HepG2 (cell line): ENCODE measurements around the gene MED13. TPM values are rescaled to one million over a fixed set of nuclear protein-coding genes. Genes with fewer than 3 reads are reported as not detected.

ENCODE experiments used
- ATAC-seq: fragments of 200-7000 bp; cut with Tn5 transposase; 3 replicates; pipeline ENCODE4 v1.9.1; 2020; ENCODE audit warnings: mild to moderate bottlenecking, moderate library complexity
- BruUV-seq: library from RNA; stranded (reverse); fragments of 400-500 nt; replicated peaks from 2 replicates; lab custom pipeline; 2021; lab: Mats Ljungman, UMichigan
- CTCF ChIA-PET: fragments of 300-600 bp; formaldehyde crosslinking; extraction: SDS; loops from one replicate; lab custom pipeline; 2021; ENCODE audit warnings: low total read pairs, inconsistent platforms, low intra/inter-chr PET ratio; lab: Yijun Ruan, JAX
- POLR2A ChIA-PET: fragments of 350-600 bp; sonication (Branson Sonifier 250); formaldehyde crosslinking; loops from one replicate; lab custom pipeline; 2020; ENCODE audit warnings: antibody characterized with exemption, inconsistent platforms; lab: Yijun Ruan, JAX
- DNase-seq: peaks from one replicate; pipeline ENCODE4 v3.0.0-alpha.2; 2015; ENCODE audit warnings: low spot score
- FAIRE-seq: peaks from 3 replicates; lab custom pipeline; 2011; peaks lifted over from hg19 to GRCh38; lab: Jason Lieb, UNC
- H2AFZ ChIP-seq: one replicate; pipeline ENCODE4 v1.6.1; 2011; ENCODE audit warnings: low read length, inconsistent platforms
- H3K27ac ChIP-seq: fragments of 300-600 bp; 3 replicates; pipeline ENCODE4 v1.8.0; 2011; ENCODE audit warnings: mixed run types, mild to moderate bottlenecking, mixed read lengths, low read length, inconsistent platforms; ENCODE audit not compliant: insufficient read depth; ENCODE audit errors: extremely low read length
- H3K27me3 ChIP-seq, 2 experiments: fragments of 200-600 bp in 1 of 2; 2 replicates in 1 of 2; 3 replicates in 1 of 2; pipeline versions ENCODE4 v1.6.0 to v1.8.0; 2011; ENCODE audit warnings: low read length in 2 of 2, mild to moderate bottlenecking in 2 of 2, moderate library complexity in 2 of 2, inconsistent platforms in 1 of 2; ENCODE audit not compliant: insufficient read depth in 2 of 2, control insufficient read depth in 1 of 2
- H3K36me3 ChIP-seq, 2 experiments: fragments of 200-600 bp in 1 of 2; replicated peaks in 1 of 2; 2 replicates in 1 of 2; 3 replicates in 1 of 2; pipeline versions ENCODE4 v1.5.1 to v1.8.0; 2011; ENCODE audit warnings: low read length in 2 of 2, inconsistent platforms in 1 of 2; ENCODE audit not compliant: insufficient read depth in 2 of 2, control insufficient read depth in 1 of 2
- H3K4me1 ChIP-seq: 2 replicates; pipeline ENCODE4 v1.5.1; 2012; ENCODE audit warnings: low read length, inconsistent platforms; ENCODE audit not compliant: insufficient read depth
- H3K4me2 ChIP-seq: 2 replicates; pipeline ENCODE4 v1.6.0; 2011; ENCODE audit warnings: low read depth, low read length, inconsistent platforms
- H3K4me3 ChIP-seq, 3 experiments: fragments of 200-600 bp in 1 of 3; sonication (generic), shearing (Covaris generic) in 1 of 3; replicated peaks in 1 of 3; 2 replicates each; pipeline ENCODE4 v1.5.1; 2011 to 2016; ENCODE audit warnings: low read length in 3 of 3, inconsistent platforms in 2 of 3, low read depth in 2 of 3, mild to moderate bottlenecking in 2 of 3, control low read depth in 1 of 3, mixed read lengths in 1 of 3; ENCODE audit not compliant: insufficient read depth in 1 of 3
- H3K79me2 ChIP-seq: one replicate; pipeline ENCODE4 v1.6.1; 2011; ENCODE audit warnings: low read length, inconsistent platforms; ENCODE audit not compliant: insufficient read depth
- H3K9ac ChIP-seq: 2 replicates; pipeline ENCODE4 v1.6.0; 2011; ENCODE audit warnings: mild to moderate bottlenecking, low read depth, low read length, inconsistent platforms; ENCODE audit not compliant: insufficient read depth
- H3K9me3 ChIP-seq: 2 replicates; pipeline ENCODE4 v1.5.1; 2012; ENCODE audit warnings: mild to moderate bottlenecking, low read length
- H4K20me1 ChIP-seq: 2 replicates; pipeline ENCODE4 v1.6.0; 2011; ENCODE audit warnings: inconsistent platforms, mild to moderate bottlenecking, low read length, moderate library complexity; ENCODE audit not compliant: insufficient read depth
- ARNT ChIP-seq: fragments of 450-650 bp; IDR thresholded peaks from 2 replicates; pipeline ENCODE4 v1.6.1; 2017
- CREB1 ChIP-seq, 2 experiments: fragments of 450-650 bp in 1 of 2; IDR thresholded peaks; 2 replicates each; pipeline ENCODE4 v1.6.1; 2016 to 2017; ENCODE audit warnings: control low read depth in 1 of 2, mild to moderate bottlenecking in 1 of 2, missing compliant biosample characterization in 1 of 2, missing genetic modification characterization in 1 of 2
- GATAD2A ChIP-seq: IDR thresholded peaks from 2 replicates; pipeline ENCODE4 v1.6.1; 2016
- HOXD1 ChIP-seq: sonication (generic); formaldehyde crosslinking; IDR thresholded peaks from 2 replicates; pipeline ENCODE4 v1.5.0; 2020; ENCODE audit warnings: missing genetic modification reagents
- KLF15 ChIP-seq: sonication (generic); formaldehyde crosslinking; IDR thresholded peaks from 2 replicates; pipeline ENCODE4 v1.8.1; 2023; ENCODE audit warnings: borderline replicate concordance, mild to moderate bottlenecking, inconsistent platforms, missing genetic modification reagents, mixed read lengths
- MAFG ChIP-seq: sonication (generic); formaldehyde crosslinking; IDR thresholded peaks from 2 replicates; pipeline ENCODE4 v1.5.1; 2020; ENCODE audit warnings: mild to moderate bottlenecking, missing genetic modification reagents
- NONO ChIP-seq, 2 experiments: fragments of 450-650 bp in 1 of 2; sonication (generic) in 1 of 2; formaldehyde crosslinking in 1 of 2; IDR thresholded peaks in 1 of 2; conservative IDR thresholded peaks in 1 of 2; 2 replicates each; pipeline versions ENCODE4 v1.6.1 to v1.8.0; 2017 to 2022; ENCODE audit warnings: mild to moderate bottlenecking in 1 of 2, missing genetic modification reagents in 1 of 2, moderate library complexity in 1 of 2
- SIX1 ChIP-seq: sonication (generic); formaldehyde crosslinking; IDR thresholded peaks from 2 replicates; pipeline ENCODE4 v1.4.0; 2020; ENCODE audit warnings: missing genetic modification reagents, borderline replicate concordance
- TMF1 ChIP-seq: sonication (generic); formaldehyde crosslinking; IDR thresholded peaks from 2 replicates; pipeline ENCODE4 v1.8.1; 2022; ENCODE audit warnings: low read depth, missing genetic modification reagents
- ZMYM4 ChIP-seq: sonication (generic); formaldehyde crosslinking; IDR thresholded peaks from 2 replicates; pipeline ENCODE4 v1.8.1; 2023; ENCODE audit warnings: mild to moderate bottlenecking, missing genetic modification reagents
- ZNF124 ChIP-seq: sonication (generic); formaldehyde crosslinking; IDR thresholded peaks from 2 replicates; pipeline ENCODE4 v1.4.0; 2020; ENCODE audit warnings: missing genetic modification reagents
- ZNF160 ChIP-seq: sonication (generic); formaldehyde crosslinking; IDR thresholded peaks from 2 replicates; pipeline ENCODE4 v1.8.0; 2022; ENCODE audit warnings: mild to moderate bottlenecking, inconsistent platforms, missing genetic modification reagents
- ZNF761 ChIP-seq: sonication (generic); formaldehyde crosslinking; conservative IDR thresholded peaks from 2 replicates; pipeline ENCODE4 v1.4.0; 2020; ENCODE audit warnings: mild to moderate bottlenecking, missing genetic modification reagents
- ZNF816 ChIP-seq: sonication (generic); formaldehyde crosslinking; IDR thresholded peaks from 2 replicates; pipeline ENCODE4 v1.8.0; 2022; ENCODE audit warnings: missing genetic modification reagents, mild to moderate bottlenecking, borderline replicate concordance
- WGBS: methylation state at CpG from one replicate; pipeline ENCODE4 v1.1.6; 2017; ENCODE audit warnings: low lambda C conversion rate; 5-methylcytosine and 5-hydroxymethylcytosine counted together
- in situ Hi-C: cut with HindIII; loops from 2 replicates; pipeline ENCODE4 v1.10.0; 2017; ENCODE audit warnings: low pct_unique_long_range_greater_than_20kb; ENCODE audit not compliant: extremely low pct_ligation_motif_present
- intact Hi-C: fragments of 100-400 bp; cut with micrococcal nuclease; formaldehyde crosslinking; loops from one replicate; pipeline ENCODE4 v1.10.0; 2022; ENCODE audit not compliant: unreplicated experiment
- polyA plus RNA-seq, 8 experiments: library from polyadenylated mRNA; depleted of rRNA in 3 of 8; stranded (reverse) in 7 of 8; unstranded in 1 of 8; fragments of >200 nt; fragmentation: Illumina TruSeq in 4 of 8; extraction: Trizol in 4 of 8; gene quantifications; 2 replicates each; pipeline versions ENCODE4 v1.2.1 to v1.2.3, GENCODE V29; 2011 to 2016; ENCODE audit warnings: low read depth in 4 of 8, missing spikeins in 1 of 8, mixed read lengths in 1 of 8; ENCODE audit not compliant: insufficient read depth in 1 of 8
- total RNA-seq, 5 experiments: library from RNA; depleted of rRNA; stranded (reverse); fragments of >200 nt; fragmentation: Illumina TruSeq; extraction: Trizol; gene quantifications; 2 replicates each; pipeline ENCODE4 v1.2.3, GENCODE V29; 2016; ENCODE audit warnings: low read depth in 1 of 5
- TF ChIP-seq, protein P1 (sequence below): sonication (generic); formaldehyde crosslinking; IDR thresholded peaks from 2 replicates; pipeline ENCODE4 v1.8.0; 2022; ENCODE audit warnings: mild to moderate bottlenecking, missing genetic modification reagents, moderate library complexity

Gene MED13
- total and polyA plus RNA-seq, 2 of the 13 experiments (the other 11 are each of a cell fraction or from before 2014, with no cell fraction given): 27.4 to 69.1 TPM

- TF ChIP-seq ZNF124 (CRISPR knock-in tag): peak; percentile 65; the same call in 1 of the 2 replicates
- no peak for TF ChIP-seq ZNF816 (CRISPR knock-in tag)
- peak; percentile 42; the same call in 1 of the 2 replicates for TF ChIP-seq ZNF160
- TF ChIP-seq SIX1 (CRISPR knock-in tag): peak; percentile 77; the same call in 1 of the 2 replicates
- TF ChIP-seq MAFG: no peak
- TF ChIP-seq ARNT: no peak
- TF ChIP-seq GATAD2A: peak; percentile 98
- TF ChIP-seq TMF1 (CRISPR knock-in tag): peak; percentile 85; the same call in 1 of the 2 replicates
- peak; percentile 92 for TF ChIP-seq ZMYM4
- peak; percentile 96 for TF ChIP-seq HOXD1
- no peak for TF ChIP-seq CREB1 (IDR thresholded peaks at IDR 0.05)
- peak; percentile 69 for TF ChIP-seq CREB1 (CRISPR knock-in tag; IDR thresholded peaks at IDR 0.05)
- no peak for TF ChIP-seq NONO (IDR thresholded peaks at IDR 0.05)
- TF ChIP-seq NONO (CRISPR knock-in tag; conservative IDR thresholded peaks at IDR 0.05): peak; percentile 80
- 0 out of 2 replicates have a peak, but pooled peaks have one; percentile 33 for TF ChIP-seq ZNF761 (CRISPR knock-in tag)
Measured at GRCh38 chr17:62090021-62090824, 25.1 kb upstream of the MED13 start (continued).

DNA sequence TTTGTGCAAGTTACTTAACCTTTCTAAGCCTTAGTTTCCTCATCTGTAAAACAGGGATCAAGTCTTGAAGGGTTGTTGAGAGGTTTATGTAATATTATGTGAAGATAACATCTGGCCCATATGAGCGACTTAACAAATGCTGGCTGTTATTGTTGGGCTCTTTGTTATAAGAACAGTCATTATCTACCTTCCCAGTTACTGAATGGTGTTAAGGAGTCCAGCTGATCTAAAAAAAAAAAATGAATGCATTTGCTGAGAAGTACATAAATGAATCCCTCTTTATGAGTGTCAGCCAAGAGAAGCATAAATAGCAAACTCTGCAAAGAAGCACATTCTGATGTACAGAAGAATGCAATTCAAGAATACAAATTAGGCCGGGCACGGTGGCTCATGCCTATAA lies 24.3 kb upstream of the MED13 start:
- WGBS: 93% methylated on average over 3 of the region's 3 CpGs
- in situ Hi-C loops: no loop called here
- POLR2A ChIA-PET: interaction anchor here (1.3 to 4.0 kb wide), 3 partner anchors 12 to 24 kb away, joined by 4 to 35 read pairs (median 6); partner anchors contain the start of gene MED13
- Histone ChIP-seq H3K9ac (no peak overlapping the region), H3K79me2 (no peaks in the 10 kb centered on the region), H3K36me3 (no peaks in the 10 kb centered on the region), H3K9me3 (no peaks in the 10 kb centered on the region), H2AFZ (no peak overlapping the region), H3K27me3 (no peaks in the 10 kb centered on the region), H3K27ac (peak overlapping the region; percentile 65), H3K4me3 (no peak overlapping the region), H3K4me1 (peaks cover 96% of the 10 kb centered on the region), H4K20me1 (no peaks in the 10 kb centered on the region), H3K4me2 (no peak overlapping the region)
- no peak for TF ChIP-seq KLF15 (CRISPR knock-in tag)
- TF ChIP-seq, protein P1, sequence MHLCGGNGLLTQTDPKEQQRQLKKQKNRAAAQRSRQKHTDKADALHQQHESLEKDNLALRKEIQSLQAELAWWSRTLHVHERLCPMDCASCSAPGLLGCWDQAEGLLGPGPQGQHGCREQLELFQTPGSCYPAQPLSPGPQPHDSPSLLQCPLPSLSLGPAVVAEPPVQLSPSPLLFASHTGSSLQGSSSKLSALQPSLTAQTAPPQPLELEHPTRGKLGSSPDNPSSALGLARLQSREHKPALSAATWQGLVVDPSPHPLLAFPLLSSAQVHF: 0 out of 2 replicates have a peak, but pooled peaks have one; percentile 3
- CTCF ChIA-PET: no interaction called here
- FAIRE-seq (no peak), ATAC-seq (no peak), DNase-seq (no peak)
- intact Hi-C loops: no loop called here
- BruUV-seq: no TSS peak
